B cell (primary cell): Measurements from ENCODE around the gene KANSL1L. TPM values are rescaled to one million over a fixed set of nuclear protein-coding genes. Genes with fewer than 3 reads are reported as not detected.

Source experiments
- ATAC-seq: fragments of 200-7000 bp; cut with Tn5 transposase; one replicate; pipeline ENCODE4 v1.10.0; 2021; ENCODE audit warnings: low read depth, mild to moderate bottlenecking, moderate number of reproducible peaks, moderate library complexity
- CTCF ChIA-PET: fragments of 350-600 bp; sonication (Branson Sonifier 250); formaldehyde crosslinking; loops from one replicate; lab custom pipeline; 2021; ENCODE audit warnings: antibody characterized with exemption, inconsistent platforms; lab: Charles Lee
- POLR2A ChIA-PET: fragments of 350-600 bp; sonication (Branson Sonifier 250); formaldehyde crosslinking; loops from one replicate; lab custom pipeline; 2021; ENCODE audit warnings: antibody characterized with exemption; lab: Charles Lee
- DNase-seq: peaks from one replicate; pipeline ENCODE4 v3.0.0; 2013
- H2AFZ ChIP-seq: 2 replicates; pipeline ENCODE4 v1.6.1; 2012; ENCODE audit warnings: mild to moderate bottlenecking, low read depth, low read length; ENCODE audit not compliant: insufficient read depth, poor library complexity, severe bottlenecking
- H3K27ac ChIP-seq, 2 donors: 1 replicate in 1 of 2; 2 replicates in 1 of 2; pipeline ENCODE4 v1.5.1; 2012 to 2013; ENCODE audit warnings: low read length in 2 of 2, mild to moderate bottlenecking in 2 of 2, moderate library complexity in 1 of 2
- H3K27me3 ChIP-seq, 4 experiments: fragments of 200-600 bp in 1 of 4; sonication (generic) in 1 of 4; replicated peaks in 1 of 4; 1 replicate in 2 of 4; 2 replicates in 2 of 4; pipeline versions ENCODE4 v1.6.1 to v1.7.0; 2013 to 2016; ENCODE audit warnings: low read length in 3 of 4, mild to moderate bottlenecking in 2 of 4, mixed read lengths in 1 of 4, moderate library complexity in 1 of 4; ENCODE audit not compliant: insufficient read depth in 4 of 4, control insufficient read depth in 3 of 4; ENCODE audit errors: control extremely low read depth in 1 of 4
- H3K36me3 ChIP-seq, 2 experiments: replicated peaks in 1 of 2; 1 replicate in 1 of 2; 2 replicates in 1 of 2; pipeline versions ENCODE4 v1.6.1 to v1.7.1; 2013; ENCODE audit warnings: low read length in 1 of 2; ENCODE audit not compliant: insufficient read depth in 2 of 2, control insufficient read depth in 1 of 2; ENCODE audit errors: control extremely low read depth in 1 of 2, extremely low read depth in 1 of 2
- H3K4me1 ChIP-seq, 2 donors: fragments of 200-600 bp in 1 of 2; sonication (generic) in 1 of 2; 1 replicate in 1 of 2; 2 replicates in 1 of 2; pipeline versions ENCODE4 v1.5.1 to v1.6.1; 2013 to 2017; ENCODE audit warnings: low read length in 2 of 2; ENCODE audit not compliant: control insufficient read depth in 2 of 2, insufficient read depth in 2 of 2
- H3K4me2 ChIP-seq: replicated peaks from 2 replicates; pipeline ENCODE3; 2012; ENCODE audit warnings: mild to moderate bottlenecking, low read depth, low read length; ENCODE audit not compliant: poor library complexity, severe bottlenecking
- H3K4me3 ChIP-seq, 5 experiments: fragments of 200-600 bp in 1 of 5; sonication (generic) in 1 of 5; 1 replicate in 3 of 5; 2 replicates in 2 of 5; pipeline versions ENCODE4 v1.5.1 to v1.7.0; 2011 to 2016; ENCODE audit warnings: low read length in 4 of 5, mild to moderate bottlenecking in 4 of 5, low read depth in 2 of 5, control low read depth in 1 of 5, moderate library complexity in 1 of 5; ENCODE audit not compliant: insufficient read depth in 1 of 5; ENCODE audit errors: control extremely low read depth in 1 of 5, extremely low read depth in 1 of 5
- H3K79me2 ChIP-seq: fragments of 200-600 bp; sonication (generic); one replicate; pipeline ENCODE4 v1.6.0; 2016; ENCODE audit warnings: low read length; ENCODE audit not compliant: control insufficient read depth, insufficient read depth
- H3K9ac ChIP-seq: fragments of 200-600 bp; sonication (generic); 2 replicates; pipeline ENCODE4 v1.6.1; 2017; ENCODE audit warnings: mild to moderate bottlenecking, low read length, moderate library complexity
- H3K9me3 ChIP-seq, 3 donors: one replicate each; pipeline versions ENCODE4 v1.6.1 to v1.7.1; 2013; ENCODE audit warnings: low read length in 2 of 3; ENCODE audit not compliant: control insufficient read depth in 2 of 3, insufficient read depth in 1 of 3; ENCODE audit errors: control extremely low read depth in 1 of 3
- H4K20me1 ChIP-seq: 2 replicates; pipeline ENCODE4 v1.6.0; 2012; ENCODE audit warnings: mild to moderate bottlenecking, low read length; ENCODE audit not compliant: insufficient read depth, control insufficient read depth, poor library complexity, severe bottlenecking
- H3K27ac Mint-ChIP-seq: one replicate; pipeline ENCODE4 v1.8.0; 2021; ENCODE audit warnings: mixed read lengths
- H3K27me3 Mint-ChIP-seq: one replicate; pipeline ENCODE4 v1.8.0; 2021; ENCODE audit warnings: mixed read lengths
- H3K4me1 Mint-ChIP-seq: one replicate; pipeline ENCODE4 v1.8.0; 2021; ENCODE audit warnings: mixed read lengths
- H3K4me3 Mint-ChIP-seq: one replicate; pipeline ENCODE4 v1.8.0; 2021; ENCODE audit warnings: mixed read lengths
- H3K9me3 Mint-ChIP-seq: one replicate; pipeline ENCODE4 v1.8.0; 2022; ENCODE audit warnings: mixed read lengths; ENCODE audit not compliant: insufficient read depth
- EZH2 ChIP-seq: IDR thresholded peaks from 2 replicates; pipeline ENCODE4 v1.6.1; 2012; ENCODE audit warnings: borderline replicate concordance, low read depth, mild to moderate bottlenecking, moderate library complexity, low read length; ENCODE audit not compliant: insufficient read depth, poor library complexity, severe bottlenecking
- WGBS: methylation state at CpG from one replicate; pipeline ENCODE4 v1.1.5; 2013; ENCODE audit warnings: missing lambda C conversion rate; ENCODE audit not compliant: insufficient coverage; 5-methylcytosine and 5-hydroxymethylcytosine counted together
- intact Hi-C: fragments of 100-400 bp; cut with micrococcal nuclease; formaldehyde crosslinking; loops from one replicate; pipeline ENCODE4 v1.10.0; 2022
- polyA plus RNA-seq: library from polyadenylated mRNA; depleted of rRNA; stranded (reverse); fragments of >200 nt; gene quantifications from 2 replicates; pipeline ENCODE4 v1.2.3, GENCODE V29; 2012
- total RNA-seq, 2 donors: library from RNA; stranded (reverse); fragments of 120-200 nt in 1 of 2; gene quantifications; 1 replicate in 1 of 2; 2 replicates in 1 of 2; pipeline versions ENCODE4 v1.2.3 to v1.2.4, GENCODE V29; 2013 to 2022
- TF ChIP-seq, protein P1 (sequence below): fragments of 200-600 bp; IDR thresholded peaks from one replicate; pipeline ENCODE4 v1.8.0; 2022; ENCODE audit warnings: antibody characterized with exemption, mild to moderate bottlenecking

KANSL1L gene
- total and polyA plus RNA-seq, 2 donors (not counting 1 experiment from before 2014, with no cell fraction given): 7.3 to 21.1 TPM

DNA sequence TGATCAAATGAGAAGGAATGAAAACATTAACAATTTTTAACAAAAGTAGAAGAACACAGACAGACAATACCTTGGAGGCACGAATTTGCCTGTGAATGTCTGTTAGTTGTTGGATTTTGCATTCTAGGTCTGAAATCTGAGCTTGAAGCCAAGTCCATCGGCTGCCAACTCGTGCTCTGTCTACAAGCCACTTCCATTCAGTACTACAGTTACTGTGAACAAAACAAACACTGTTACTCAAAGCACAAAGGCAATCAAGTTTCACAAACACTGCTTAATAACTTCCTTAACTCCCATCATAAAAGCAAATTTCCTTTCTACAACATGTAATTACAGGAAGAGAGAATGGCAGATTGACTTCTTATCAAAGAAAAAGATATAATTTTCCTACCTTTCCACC, 42.2 kb downstream of the KANSL1L start:
- Histone ChIP-seq H3K4me2 (no peak overlapping the region), H3K4me3 (no peak overlapping the region), H2AFZ (no peak overlapping the region), H3K9ac (no peak overlapping the region), H3K79me2 (no peaks in the 10 kb centered on the region), H3K36me3 (no peaks in the 10 kb centered on the region), H4K20me1 (no peaks in the 10 kb centered on the region), H3K4me1 (no peaks in the 10 kb centered on the region), H3K27ac (no peak overlapping the region), H3K27me3 (no peaks in the 10 kb centered on the region), H3K9me3 (peaks cover 0 to 10% (median 6%) of the 10 kb centered on the region in 3 donors)
- Mint-ChIP-seq H3K9me3 (peaks cover 3% of the 10 kb centered on the region), H3K4me1 (no peaks in the 10 kb centered on the region), H3K27ac (no peak overlapping the region), H3K27me3 (no peaks in the 10 kb centered on the region), H3K4me3 (no peak overlapping the region)
- CTCF ChIA-PET: no interaction called here
- intact Hi-C loops: no loop called here
- ATAC-seq (no peak), DNase-seq (no peak)
- TF ChIP-seq, protein P1, sequence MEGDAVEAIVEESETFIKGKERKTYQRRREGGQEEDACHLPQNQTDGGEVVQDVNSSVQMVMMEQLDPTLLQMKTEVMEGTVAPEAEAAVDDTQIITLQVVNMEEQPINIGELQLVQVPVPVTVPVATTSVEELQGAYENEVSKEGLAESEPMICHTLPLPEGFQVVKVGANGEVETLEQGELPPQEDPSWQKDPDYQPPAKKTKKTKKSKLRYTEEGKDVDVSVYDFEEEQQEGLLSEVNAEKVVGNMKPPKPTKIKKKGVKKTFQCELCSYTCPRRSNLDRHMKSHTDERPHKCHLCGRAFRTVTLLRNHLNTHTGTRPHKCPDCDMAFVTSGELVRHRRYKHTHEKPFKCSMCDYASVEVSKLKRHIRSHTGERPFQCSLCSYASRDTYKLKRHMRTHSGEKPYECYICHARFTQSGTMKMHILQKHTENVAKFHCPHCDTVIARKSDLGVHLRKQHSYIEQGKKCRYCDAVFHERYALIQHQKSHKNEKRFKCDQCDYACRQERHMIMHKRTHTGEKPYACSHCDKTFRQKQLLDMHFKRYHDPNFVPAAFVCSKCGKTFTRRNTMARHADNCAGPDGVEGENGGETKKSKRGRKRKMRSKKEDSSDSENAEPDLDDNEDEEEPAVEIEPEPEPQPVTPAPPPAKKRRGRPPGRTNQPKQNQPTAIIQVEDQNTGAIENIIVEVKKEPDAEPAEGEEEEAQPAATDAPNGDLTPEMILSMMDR: no peak
- TF ChIP-seq EZH2: no peak
- POLR2A ChIA-PET: no interaction called here
- WGBS: no CpG with 5 or more reads among the region's 3 CpGs

DNA sequence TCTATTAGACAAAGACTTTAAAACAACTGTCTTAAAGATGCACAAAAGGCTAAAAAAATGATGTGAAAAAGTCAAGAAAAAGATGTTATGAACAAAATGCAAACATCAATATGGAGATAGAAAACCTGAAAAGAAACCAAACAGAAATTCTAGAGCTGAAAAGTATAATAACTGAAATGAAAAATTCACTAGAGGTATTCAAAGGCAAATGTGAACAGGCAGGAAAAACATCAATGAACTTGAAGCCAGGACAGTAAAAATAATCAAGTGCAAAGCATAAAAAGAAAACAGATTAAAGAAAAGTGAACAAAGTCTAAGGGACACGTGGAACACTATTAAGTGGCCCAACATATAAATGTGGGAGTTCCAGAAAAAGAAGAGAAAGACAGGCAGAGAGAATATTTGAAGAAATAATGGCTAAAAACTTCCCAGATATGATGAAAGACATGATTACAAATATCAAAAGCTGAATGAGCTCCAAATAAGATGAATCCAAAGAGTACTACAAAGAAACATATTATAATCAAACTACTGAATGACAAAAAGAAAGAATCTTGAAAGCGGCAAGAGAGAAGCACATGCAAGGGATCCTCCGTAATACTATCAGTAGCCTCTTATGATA, 57.5 kb downstream of the KANSL1L start:
- Histone ChIP-seq H3K9me3 (peaks cover 10 to 21% (median 17%) of the 10 kb centered on the region in 3 donors), H3K4me2 (no peak overlapping the region), H3K27ac (no peak overlapping the region), H3K36me3 (peaks cover 0 to 1% of the 10 kb centered on the region in 2 experiments), H2AFZ (no peak overlapping the region), H3K79me2 (peaks cover 28% of the 10 kb centered on the region), H3K4me1 (no peaks in the 10 kb centered on the region), H4K20me1 (no peaks in the 10 kb centered on the region), H3K27me3 (no peaks in the 10 kb centered on the region), H3K9ac (no peak overlapping the region), H3K4me3 (no peak overlapping the region)
- Mint-ChIP-seq H3K9me3 (peaks cover 12% of the 10 kb centered on the region), H3K27me3 (no peaks in the 10 kb centered on the region), H3K4me3 (no peak overlapping the region), H3K4me1 (peaks cover under 1% of the 10 kb centered on the region), H3K27ac (no peak overlapping the region)
- ChIA-PET CTCF (no interaction called here), POLR2A (no interaction called here)
- ATAC-seq (no peak), DNase-seq (no peak)
- WGBS: no CpG with 5 or more reads among the region's 3 CpGs
- intact Hi-C loops: no loop called here
- TF ChIP-seq EZH2: no peak
- TF ChIP-seq, protein P1: no peak
